Activated CD4-positive, CD25-positive, alpha-beta regulatory T cell treated with anti-CD3 and anti-CD28 coated beads, Interleukin-2, amount 50 U/mL, for 16 hours (primary cell): ENCODE data around the gene ASS1.

Experiments
- DNase-seq: peaks from one replicate; pipeline ENCODE4 v3.0.0-alpha.2; 2020; ENCODE audit warnings: low read depth, low spot score

ASS1 gene

DNA sequence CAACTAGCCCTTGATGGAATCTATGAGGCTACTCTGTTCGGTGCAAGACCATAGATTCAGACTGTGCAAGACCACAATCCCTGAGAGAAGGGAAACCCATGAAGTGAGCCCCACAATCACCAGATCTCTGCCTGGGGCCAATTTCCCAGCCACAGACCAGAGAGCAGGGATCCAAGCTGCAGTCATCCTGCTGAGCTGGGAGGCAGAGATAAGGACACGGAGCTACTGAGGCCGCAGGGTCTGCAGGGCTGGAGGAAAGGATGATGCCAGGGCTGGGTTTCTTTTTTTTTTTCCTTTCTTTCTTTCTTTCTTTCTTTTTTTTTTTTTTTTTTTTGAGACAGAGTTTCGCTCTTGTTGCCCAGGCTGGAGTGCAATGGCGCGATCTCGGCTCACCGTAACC lies 86.9 kb downstream of the ASS1 start:
- DNase-seq, result no peak

GRCh38 chr9:130532426-130533080 lies 87.8 kb downstream of the ASS1 start:
- DNase-seq, result no peak

GRCh38 chr9:130535818-130536521 lies 91.2 kb downstream of the ASS1 start:
- no peak for DNase-seq

GRCh38 chr9:130536701-130537107 lies 91.9 kb downstream of the ASS1 start:
- no peak for DNase-seq

DNA sequence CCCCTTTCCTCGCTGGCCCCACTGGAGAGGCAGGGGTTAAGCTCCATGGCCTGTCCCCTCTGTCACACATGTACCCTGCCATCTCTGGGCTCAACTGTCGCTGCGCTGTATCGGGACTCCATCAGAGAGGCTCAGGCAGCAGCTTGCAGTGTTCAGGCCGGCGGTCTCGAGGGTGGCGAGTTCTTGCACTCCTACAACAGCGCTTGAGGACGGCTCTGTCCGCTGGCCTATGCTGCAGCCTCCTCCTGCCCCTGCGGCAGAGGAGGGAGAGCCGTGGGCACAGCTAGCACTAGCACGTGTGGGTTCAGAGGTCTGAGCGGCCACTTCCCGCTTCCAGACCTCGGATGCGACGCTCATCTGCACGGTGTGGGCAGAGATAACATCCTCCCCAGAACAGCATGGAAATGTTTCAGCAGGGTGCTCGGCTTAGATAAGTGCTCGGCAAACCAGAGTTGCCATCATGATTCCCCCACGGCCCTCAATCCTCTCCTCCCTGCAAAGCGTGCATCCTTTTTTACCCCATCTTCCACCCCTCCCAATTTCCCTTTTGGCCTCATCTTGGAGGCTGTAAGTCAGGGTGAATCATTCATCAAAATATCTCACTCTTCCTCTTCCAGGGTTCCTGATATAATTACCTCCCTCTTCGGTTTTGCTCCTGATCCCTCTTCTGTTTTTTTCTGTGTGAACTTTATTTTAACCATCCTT lies 92.7 kb downstream of the ASS1 start:
- DNase-seq, result no peak

- no peak for DNase-seq
Measured at GRCh38 chr9:130539420-130540223, 94.9 kb downstream of the ASS1 start.

DNA sequence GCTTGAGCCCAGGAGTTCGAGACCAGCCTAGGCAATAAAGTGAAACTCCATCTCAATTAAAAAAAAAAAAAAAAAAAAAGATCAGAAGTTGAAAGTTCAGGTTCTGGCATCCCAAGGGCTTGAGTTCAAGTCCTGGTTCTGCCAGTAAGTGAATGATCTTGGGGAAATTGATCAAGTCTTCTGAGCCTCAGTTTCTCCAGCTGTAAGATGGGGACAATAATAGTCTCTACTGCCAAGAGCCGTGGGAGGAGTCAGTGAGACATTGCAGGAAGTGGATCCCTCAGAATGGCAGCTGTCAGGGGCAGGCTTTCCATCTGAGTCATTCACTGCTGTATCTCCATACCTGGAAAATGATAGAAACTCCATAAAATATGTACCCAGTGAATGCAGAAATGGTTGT lies 96.8 kb downstream of the ASS1 start:
- no peak for DNase-seq

GRCh38 chr9:130542038-130542437 lies 97.3 kb downstream of the ASS1 start:
- no peak for DNase-seq

GRCh38 chr9:130542457-130543228 lies 97.9 kb downstream of the ASS1 start:
- no peak for DNase-seq

GRCh38 chr9:130543368-130543767 lies 98.6 kb downstream of the ASS1 start:
- DNase-seq, result no peak

GRCh38 chr9:130543859-130544258 lies 99.1 kb downstream of the ASS1 start:
- DNase-seq, result no peak

- no peak for DNase-seq
Measured at GRCh38 chr9:130544364-130544763, 99.6 kb downstream of the ASS1 start.

- no peak for DNase-seq
Measured at GRCh38 chr9:130548103-130548502, 103.3 kb downstream of the ASS1 start.

DNA sequence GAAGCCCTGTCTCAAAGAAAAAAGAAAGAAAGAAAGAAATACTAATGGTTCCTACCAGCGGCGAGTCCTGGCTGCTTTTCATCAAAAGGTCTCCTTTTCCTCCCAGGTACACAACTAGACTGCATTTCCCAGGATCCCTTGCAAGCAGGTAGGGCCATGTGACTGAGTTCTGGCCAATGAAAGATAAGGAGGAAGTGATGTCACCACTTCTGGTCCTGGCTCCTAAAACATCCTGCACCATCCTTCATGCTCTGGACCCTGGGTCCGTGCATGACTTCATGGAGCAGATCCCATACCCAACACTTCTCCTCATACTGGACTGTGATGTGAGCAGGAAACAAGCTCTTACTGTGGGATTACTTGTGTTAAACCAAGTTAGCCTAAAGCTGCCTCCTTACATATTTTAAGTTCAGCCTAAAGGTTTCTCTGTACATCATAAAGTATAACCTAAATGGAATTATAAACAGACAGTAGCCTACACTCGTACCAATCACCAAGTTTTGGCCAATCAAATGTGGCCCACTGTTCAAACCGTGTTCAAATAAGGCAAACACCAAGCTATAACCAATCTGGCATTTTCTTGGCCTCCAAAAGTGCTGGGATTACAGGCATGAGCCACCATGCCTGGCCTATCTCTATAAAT lies 104.5 kb downstream of the ASS1 start:
- no peak for DNase-seq
